ENCODE results near the gene CPA2.

DNA sequence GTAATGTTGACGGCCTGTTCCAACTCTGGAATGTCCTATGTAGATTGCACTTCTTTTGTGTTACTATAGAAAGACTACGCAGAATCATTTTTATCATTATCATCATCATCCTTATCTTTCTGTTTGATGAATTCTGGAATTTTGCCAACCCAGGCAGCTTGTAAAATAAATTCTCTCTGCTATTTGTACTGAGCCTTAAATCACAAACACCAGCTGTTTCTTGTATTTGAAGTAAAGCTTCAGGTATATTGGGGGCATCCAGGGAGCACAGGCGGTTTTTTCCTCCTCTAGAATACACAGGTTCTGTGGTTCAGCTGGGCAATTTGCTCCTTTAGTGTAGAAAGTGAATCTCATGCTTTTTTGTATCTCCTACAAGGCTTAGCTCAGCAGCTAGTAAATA is 63.0 kb downstream of the CPA2 start:
- TF ChIP-seq, protein P1, sequence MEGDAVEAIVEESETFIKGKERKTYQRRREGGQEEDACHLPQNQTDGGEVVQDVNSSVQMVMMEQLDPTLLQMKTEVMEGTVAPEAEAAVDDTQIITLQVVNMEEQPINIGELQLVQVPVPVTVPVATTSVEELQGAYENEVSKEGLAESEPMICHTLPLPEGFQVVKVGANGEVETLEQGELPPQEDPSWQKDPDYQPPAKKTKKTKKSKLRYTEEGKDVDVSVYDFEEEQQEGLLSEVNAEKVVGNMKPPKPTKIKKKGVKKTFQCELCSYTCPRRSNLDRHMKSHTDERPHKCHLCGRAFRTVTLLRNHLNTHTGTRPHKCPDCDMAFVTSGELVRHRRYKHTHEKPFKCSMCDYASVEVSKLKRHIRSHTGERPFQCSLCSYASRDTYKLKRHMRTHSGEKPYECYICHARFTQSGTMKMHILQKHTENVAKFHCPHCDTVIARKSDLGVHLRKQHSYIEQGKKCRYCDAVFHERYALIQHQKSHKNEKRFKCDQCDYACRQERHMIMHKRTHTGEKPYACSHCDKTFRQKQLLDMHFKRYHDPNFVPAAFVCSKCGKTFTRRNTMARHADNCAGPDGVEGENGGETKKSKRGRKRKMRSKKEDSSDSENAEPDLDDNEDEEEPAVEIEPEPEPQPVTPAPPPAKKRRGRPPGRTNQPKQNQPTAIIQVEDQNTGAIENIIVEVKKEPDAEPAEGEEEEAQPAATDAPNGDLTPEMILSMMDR (IDR thresholded peaks at IDR 0.05), result no peak
- no peak for TF ChIP-seq POLR2A (IDR thresholded peaks at IDR 0.05)
